Esophagus muscularis mucosa (tissue), 4 donors: ENCODE measurements around the gene POM121L2.

ENCODE experiments used
- CTCF ChIP-seq, 3 experiments: fragments of 200-600 bp in 2 of 3; fragments of 450-650 bp in 1 of 3; sonication (generic) in 2 of 3; IDR thresholded peaks; one replicate each; pipeline ENCODE4 v1.5.1; 2017 to 2019; ENCODE audit warnings: antibody characterized with exemption in 3 of 3, mild to moderate bottlenecking in 2 of 3, moderate library complexity in 1 of 3
- EP300 ChIP-seq: sonication (generic); formaldehyde crosslinking; IDR thresholded peaks from one replicate; pipeline ENCODE4 v1.6.1; 2017; ENCODE audit warnings: antibody characterized with exemption
- POLR2A ChIP-seq: fragments of 450-650 bp; IDR thresholded peaks from one replicate; pipeline ENCODE4 v1.6.1; 2017; ENCODE audit warnings: antibody characterized with exemption, moderate library complexity, mild to moderate bottlenecking, low read depth
- POLR2AphosphoS5 ChIP-seq, 2 donors: sonication (generic); formaldehyde crosslinking; IDR thresholded peaks; one replicate each; pipeline ENCODE4 v1.6.1; 2017; ENCODE audit warnings: antibody characterized with exemption in 2 of 2

GRCh38 chr6:27318973-27319372, 6.9 kb upstream of the POM121L2 start:
- no peak for TF ChIP-seq CTCF (IDR thresholded peaks at IDR 0.05)
- TF ChIP-seq POLR2A: no peak
- TF ChIP-seq POLR2AphosphoS5 (IDR thresholded peaks at IDR 0.05): no peak
- TF ChIP-seq EP300: no peak
